Kidney (tissue), 14 donors: ENCODE results near the gene ZNF322. TPM values are rescaled to one million over a fixed set of nuclear protein-coding genes. Genes with fewer than 3 reads are reported as not detected.

ENCODE experiments used
- DNase-seq, 5 donors: peaks; one replicate each; pipeline ENCODE4 v3.0.0-alpha.2; 2013 to 2020
- FAIRE-seq: peaks from 2 replicates; lab custom pipeline; 2012; peaks lifted over from hg19 to GRCh38; lab: Jason Lieb, UNC
- H3K27ac ChIP-seq, 2 donors: one replicate each; pipeline ENCODE4 v1.7.0; 2013; ENCODE audit warnings: low read depth in 2 of 2, low read length in 2 of 2, inconsistent platforms in 1 of 2
- H3K27me3 ChIP-seq: one replicate; pipeline ENCODE4 v1.7.1; 2013; ENCODE audit warnings: low read length, inconsistent platforms; ENCODE audit not compliant: control insufficient read depth, insufficient read depth
- H3K36me3 ChIP-seq, 3 donors: one replicate each; pipeline versions ENCODE4 v1.7.0 to v1.7.1; 2013; ENCODE audit warnings: low read length in 3 of 3, control low read depth in 1 of 3, inconsistent platforms in 1 of 3; ENCODE audit not compliant: insufficient read depth in 3 of 3, control insufficient read depth in 2 of 3
- H3K4me1 ChIP-seq, 3 donors: one replicate each; pipeline versions ENCODE4 v1.7.0 to v1.7.1; 2013; ENCODE audit warnings: low read length in 3 of 3, inconsistent platforms in 1 of 3, low read depth in 1 of 3; ENCODE audit not compliant: control insufficient read depth in 2 of 3, insufficient read depth in 2 of 3
- H3K4me3 ChIP-seq, 3 donors: one replicate each; pipeline versions ENCODE4 v1.7.0 to v1.8.1; 2013; ENCODE audit warnings: low read length in 3 of 3, control low read depth in 1 of 3, inconsistent platforms in 1 of 3
- H3K9ac ChIP-seq, 3 donors: one replicate each; pipeline versions ENCODE4 v1.7.0 to v1.7.1; 2013; ENCODE audit warnings: low read length in 3 of 3, control low read depth in 1 of 3, inconsistent platforms in 1 of 3
- H3K9me3 ChIP-seq, 3 donors: one replicate each; pipeline versions ENCODE4 v1.7.0 to v1.7.1; 2013; ENCODE audit warnings: low read length in 3 of 3, control low read depth in 1 of 3, inconsistent platforms in 1 of 3; ENCODE audit not compliant: control insufficient read depth in 2 of 3, insufficient read depth in 1 of 3
- intact Hi-C: fragments of 100-400 bp; cut with DNase I; formaldehyde crosslinking; loops from one replicate; pipeline ENCODE4 v1.11.1; 2022
- polyA plus RNA-seq: library from polyadenylated mRNA; stranded (reverse); fragments of 350-450 nt; fragmentation: Illumina TruSeq; extraction: RNeasy Lipid Tissue Mini Kit (QIAGEN cat#74804); gene quantifications from one replicate; pipeline ENCODE4 v1.2.3, GENCODE V29; 2014; ENCODE audit warnings: low read depth, low replicate concordance; ENCODE audit not compliant: insufficient read depth
- total RNA-seq: library from RNA; stranded (reverse); fragmentation: NEBNext Ultra II Directional; extraction: Animal tissue kit (Norgen Biotek cat#: 25700); gene quantifications from one replicate; pipeline ENCODE4 v1.2.1, GENCODE V29; 2021
- TF ChIP-seq, protein P1 (sequence below): IDR thresholded peaks from 3 replicates; pipeline ENCODE4 v1.5.1; 2012; ENCODE audit warnings: mild to moderate bottlenecking, moderate library complexity, borderline replicate concordance; ENCODE audit not compliant: insufficient read depth; ENCODE audit errors: extremely low read depth
- donor health status: control.
- donor health status: control.
- donor health status: control.
- donor health status: control.
- donor health status: control.
- donor health status: DM: yes; HTN: yes; CAD: no.
- donor health status: Normal renal cell carcinoma (clear cell type).

ZNF322 gene
- total and polyA plus RNA-seq, 2 donors from 2014 or later = 7.9 to 27.3 TPM

GRCh38 chr6:26594131-26594498 lies 65.4 kb downstream of the ZNF322 start:
- H3K4me3 ChIP-seq = no peak overlapping the region
- no peak overlapping the region for H3K27ac ChIP-seq
- no peaks in the 10 kb centered on the region for H3K9me3 ChIP-seq
- intact Hi-C loops = no loop called here
- H3K36me3 ChIP-seq = peaks cover 0 to 3% (median under 1%) of the 10 kb centered on the region in 3 donors
- no peak overlapping the region for H3K9ac ChIP-seq
- FAIRE-seq (no peak), DNase-seq (no peak)
- H3K4me1 ChIP-seq = peaks cover 0 to 7% (median 7%) of the 10 kb centered on the region in 3 donors
- TF ChIP-seq, protein P1, sequence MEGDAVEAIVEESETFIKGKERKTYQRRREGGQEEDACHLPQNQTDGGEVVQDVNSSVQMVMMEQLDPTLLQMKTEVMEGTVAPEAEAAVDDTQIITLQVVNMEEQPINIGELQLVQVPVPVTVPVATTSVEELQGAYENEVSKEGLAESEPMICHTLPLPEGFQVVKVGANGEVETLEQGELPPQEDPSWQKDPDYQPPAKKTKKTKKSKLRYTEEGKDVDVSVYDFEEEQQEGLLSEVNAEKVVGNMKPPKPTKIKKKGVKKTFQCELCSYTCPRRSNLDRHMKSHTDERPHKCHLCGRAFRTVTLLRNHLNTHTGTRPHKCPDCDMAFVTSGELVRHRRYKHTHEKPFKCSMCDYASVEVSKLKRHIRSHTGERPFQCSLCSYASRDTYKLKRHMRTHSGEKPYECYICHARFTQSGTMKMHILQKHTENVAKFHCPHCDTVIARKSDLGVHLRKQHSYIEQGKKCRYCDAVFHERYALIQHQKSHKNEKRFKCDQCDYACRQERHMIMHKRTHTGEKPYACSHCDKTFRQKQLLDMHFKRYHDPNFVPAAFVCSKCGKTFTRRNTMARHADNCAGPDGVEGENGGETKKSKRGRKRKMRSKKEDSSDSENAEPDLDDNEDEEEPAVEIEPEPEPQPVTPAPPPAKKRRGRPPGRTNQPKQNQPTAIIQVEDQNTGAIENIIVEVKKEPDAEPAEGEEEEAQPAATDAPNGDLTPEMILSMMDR = no peak
- H3K27me3 ChIP-seq = peaks cover 39% of the 10 kb centered on the region

GRCh38 chr6:26593278-26594130 lies 66.0 kb downstream of the ZNF322 start:
- TF ChIP-seq, protein P1 = no peak
- H3K4me1 ChIP-seq = peaks cover 0 to 7% (median 7%) of the 10 kb centered on the region in 3 donors
- intact Hi-C loops = no loop called here
- no peak overlapping the region for H3K27ac ChIP-seq
- no peak for FAIRE-seq
- no peak overlapping the region for H3K4me3 ChIP-seq
- peaks cover 39% of the 10 kb centered on the region for H3K27me3 ChIP-seq
- no peak overlapping the region for H3K9ac ChIP-seq
- H3K36me3 ChIP-seq = no peaks in the 10 kb centered on the region
- DNase-seq = no peak
- H3K9me3 ChIP-seq = no peaks in the 10 kb centered on the region

DNA sequence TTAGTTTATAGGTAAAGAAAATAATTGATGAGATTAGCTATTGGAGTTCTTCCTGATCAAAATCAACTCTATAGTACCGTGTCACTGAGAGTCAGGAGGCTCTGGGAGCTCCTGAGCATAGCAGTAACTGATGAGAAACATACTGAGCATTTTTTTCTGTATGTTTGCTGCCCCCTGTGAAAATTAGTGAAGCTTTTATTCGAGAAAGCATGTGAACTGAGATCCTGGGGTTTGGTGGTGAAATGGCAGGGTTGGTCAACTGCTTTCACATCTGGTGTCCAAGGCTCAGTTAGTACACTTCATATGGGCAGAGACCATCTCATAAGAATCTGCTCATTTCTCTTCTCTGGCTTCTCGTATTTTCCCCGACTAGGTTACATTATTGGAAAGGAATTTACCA lies 66.9 kb downstream of the ZNF322 start:
- FAIRE-seq (no peak), DNase-seq (no peak)
- Histone ChIP-seq H3K9ac (no peak overlapping the region), H3K4me1 (peaks cover 0 to 4% (median 2%) of the 10 kb centered on the region in 3 donors), H3K27me3 (peaks cover 39% of the 10 kb centered on the region), H3K4me3 (no peak overlapping the region), H3K36me3 (no peaks in the 10 kb centered on the region), H3K27ac (no peak overlapping the region), H3K9me3 (no peaks in the 10 kb centered on the region)
- TF ChIP-seq, protein P1 = no peak
- intact Hi-C loops = no loop called here
